ENCODE results near the gene RBM25.

GRCh38 chr14:73173092-73173735, 114.9 kb downstream of the RBM25 start:
- TF ChIP-seq CTCF (IDR thresholded peaks at IDR 0.05): peak in 1 of 3 donors; percentile 40
- no peak for TF ChIP-seq POLR2A (IDR thresholded peaks at IDR 0.05)
